HEK293 (cell line): Measurements from ENCODE around the gene PELI3.
A peak's percentile ranks its signal among the peaks of the same experiment; 100 is the strongest.

Experiments used
- CTCF ChIA-PET: fragments of 350-600 bp; formaldehyde crosslinking; extraction: SDS; loops from one replicate; lab custom pipeline; 2021; ENCODE audit warnings: antibody characterized with exemption; lab: Yijun Ruan, JAX
- POLR2A ChIA-PET: fragments of 300-600 bp; formaldehyde crosslinking; extraction: SDS; loops from one replicate; lab custom pipeline; 2020; ENCODE audit warnings: antibody characterized with exemption, inconsistent platforms; lab: Yijun Ruan, JAX
- H3K27ac ChIP-seq: fragments of 200-500 bp; sonication (Bioruptor generic); 2 replicates; pipeline ENCODE4 v1.5.1; 2014; ENCODE audit warnings: low read depth, low read length, control low read depth, inconsistent platforms; ENCODE audit errors: extremely low read depth
- H3K36me3 ChIP-seq, 2 experiments: fragments of 200-500 bp in 1 of 2; sonication (Bioruptor generic) in 1 of 2; 1 replicate in 1 of 2; 2 replicates in 1 of 2; pipeline ENCODE4 v1.5.1; 2014 to 2017; ENCODE audit warnings: inconsistent platforms in 2 of 2, low read length in 2 of 2; ENCODE audit not compliant: control insufficient read depth in 2 of 2, insufficient read depth in 1 of 2
- H3K4me1 ChIP-seq: fragments of 200-500 bp; sonication (Bioruptor generic); 2 replicates; pipeline ENCODE4 v1.5.1; 2014; ENCODE audit warnings: mild to moderate bottlenecking, low read length, inconsistent platforms; ENCODE audit not compliant: control insufficient read depth, insufficient read depth
- H3K4me3 ChIP-seq: 2 replicates; pipeline ENCODE4 v1.5.1; 2011; ENCODE audit warnings: low read depth, mild to moderate bottlenecking, control low read depth, low read length, moderate library complexity
- H3K9me3 ChIP-seq: fragments of 200-500 bp; sonication (Bioruptor generic); 2 replicates; pipeline ENCODE4 v1.5.1; 2014; ENCODE audit warnings: low read depth, low read length, inconsistent platforms; ENCODE audit not compliant: control insufficient read depth, insufficient read depth
- ELK4 ChIP-seq: IDR thresholded peaks from 2 replicates; pipeline ENCODE4 v1.6.1; 2011; ENCODE audit warnings: mild to moderate bottlenecking, low read depth, low read length, borderline replicate concordance
- KLF16 ChIP-seq: fragments of 450-650 bp; formaldehyde crosslinking; IDR thresholded peaks from 2 replicates; pipeline ENCODE4 v1.5.1; 2017; ENCODE audit warnings: missing biosample characterization, missing genetic modification characterization
- KLF7 ChIP-seq: fragments of 450-650 bp; formaldehyde crosslinking; IDR thresholded peaks from 2 replicates; pipeline ENCODE4 v1.5.1; 2016; ENCODE audit warnings: missing biosample characterization, missing genetic modification characterization, borderline replicate concordance
- KLF8 ChIP-seq: fragments of 450-650 bp; formaldehyde crosslinking; IDR thresholded peaks from 2 replicates; pipeline ENCODE4 v1.5.1; 2016; ENCODE audit warnings: missing biosample characterization, missing genetic modification characterization
- SP2 ChIP-seq: fragments of 450-650 bp; formaldehyde crosslinking; IDR thresholded peaks from 2 replicates; pipeline ENCODE4 v1.5.1; 2016; ENCODE audit warnings: missing biosample characterization, missing genetic modification characterization
- ZBTB1 ChIP-seq: fragments of 450-650 bp; formaldehyde crosslinking; IDR thresholded peaks from 2 replicates; pipeline ENCODE4 v1.5.1; 2016; ENCODE audit warnings: missing biosample characterization, missing genetic modification characterization
- ZBTB8A ChIP-seq: fragments of 450-650 bp; formaldehyde crosslinking; IDR thresholded peaks from 2 replicates; pipeline ENCODE4 v1.5.1; 2016; ENCODE audit warnings: missing biosample characterization, missing genetic modification characterization
- ZFP3 ChIP-seq: fragments of 450-650 bp; formaldehyde crosslinking; IDR thresholded peaks from 2 replicates; pipeline ENCODE4 v1.5.1; 2016; ENCODE audit warnings: low read depth, missing biosample characterization, missing genetic modification characterization
- ZIC2 ChIP-seq: fragments of 450-650 bp; formaldehyde crosslinking; IDR thresholded peaks from 2 replicates; pipeline ENCODE4 v1.5.1; 2016; ENCODE audit warnings: missing biosample characterization, missing genetic modification characterization
- ZNF132 ChIP-seq: fragments of 450-650 bp; formaldehyde crosslinking; IDR thresholded peaks from 2 replicates; pipeline ENCODE4 v1.5.1; 2017; ENCODE audit warnings: missing biosample characterization, missing genetic modification characterization, borderline replicate concordance
- ZNF202 ChIP-seq: fragments of 450-650 bp; formaldehyde crosslinking; IDR thresholded peaks from 2 replicates; pipeline ENCODE4 v1.5.1; 2016; ENCODE audit warnings: missing biosample characterization, missing genetic modification characterization, borderline replicate concordance
- ZNF221 ChIP-seq: fragments of 450-650 bp; formaldehyde crosslinking; IDR thresholded peaks from 2 replicates; pipeline ENCODE4 v1.5.1; 2017; ENCODE audit warnings: missing biosample characterization, missing genetic modification characterization, borderline replicate concordance
- ZNF239 ChIP-seq: fragments of 450-650 bp; formaldehyde crosslinking; IDR thresholded peaks from 2 replicates; pipeline ENCODE4 v1.5.1; 2016; ENCODE audit warnings: missing biosample characterization, missing genetic modification characterization
- ZNF341 ChIP-seq: fragments of 450-650 bp; formaldehyde crosslinking; IDR thresholded peaks from 2 replicates; pipeline ENCODE4; 2016; ENCODE audit warnings: low read depth, missing biosample characterization, missing genetic modification characterization
- ZNF404 ChIP-seq: fragments of 450-650 bp; formaldehyde crosslinking; IDR thresholded peaks from 2 replicates; pipeline ENCODE4 v1.5.1; 2017; ENCODE audit warnings: missing biosample characterization, missing genetic modification characterization
- ZNF473 ChIP-seq: fragments of 450-650 bp; formaldehyde crosslinking; IDR thresholded peaks from 2 replicates; pipeline ENCODE4 v1.5.1; 2017; ENCODE audit warnings: missing biosample characterization, missing genetic modification characterization
- ZNF596 ChIP-seq: fragments of 450-650 bp; IDR thresholded peaks from 2 replicates; pipeline ENCODE4 v1.5.0; 2018; ENCODE audit warnings: missing biosample characterization, mild to moderate bottlenecking, missing genetic modification characterization, moderate library complexity
- ZNF777 ChIP-seq: fragments of 450-650 bp; formaldehyde crosslinking; IDR thresholded peaks from 2 replicates; pipeline ENCODE4 v1.5.1; 2017; ENCODE audit warnings: missing biosample characterization, missing genetic modification characterization, borderline replicate concordance
- ZNF791 ChIP-seq: fragments of 450-650 bp; formaldehyde crosslinking; IDR thresholded peaks from 2 replicates; pipeline ENCODE4 v1.5.1; 2016; ENCODE audit warnings: missing biosample characterization, missing genetic modification characterization
- ZXDB ChIP-seq: fragments of 450-650 bp; formaldehyde crosslinking; IDR thresholded peaks from 2 replicates; pipeline ENCODE4 v1.5.1; 2016; ENCODE audit warnings: missing biosample characterization, missing genetic modification characterization
- TF ChIP-seq, protein P1 (sequence below): fragments of 450-650 bp; formaldehyde crosslinking; IDR thresholded peaks from 2 replicates; pipeline ENCODE4 v1.5.1; 2016; ENCODE audit warnings: missing biosample characterization, missing genetic modification characterization
- TF ChIP-seq, protein P2 (sequence below): fragments of 450-650 bp; formaldehyde crosslinking; optimal IDR thresholded peaks from 2 replicates; pipeline ENCODE3; 2016; ENCODE audit warnings: missing biosample characterization, mild to moderate bottlenecking, missing genetic modification characterization
- TF ChIP-seq, protein P3 (sequence below): fragments of 450-650 bp; formaldehyde crosslinking; IDR thresholded peaks from 2 replicates; pipeline ENCODE4 v1.5.1; 2016; ENCODE audit warnings: missing biosample characterization, missing genetic modification characterization, low read depth

PELI3 gene

GRCh38 chr11:66489636-66490035, 22.9 kb downstream of the PELI3 start:
- H3K4me3 ChIP-seq, result no peak overlapping the region
- peak; percentile 81 for TF ChIP-seq ZIC2 (tag by site-specific recombination)
- no peak for TF ChIP-seq ZNF132 (tag by site-specific recombination)
- no peak for TF ChIP-seq KLF8
- no peak for TF ChIP-seq KLF7 (tag by site-specific recombination)
- TF ChIP-seq ZBTB1 (tag by site-specific recombination), result no peak
- ChIA-PET CTCF (interaction anchor here (0.6 to 1.1 kb wide), 3 partner anchors 10 to 204 kb away, joined by 3 to 4 read pairs (median 3); partner anchors contain the start of gene DPP3), POLR2A (no interaction called here)
- no peaks in the 10 kb centered on the region for H3K4me1 ChIP-seq
- H3K36me3 ChIP-seq, result peaks cover 0 to 65% of the 10 kb centered on the region in 2 experiments; a peak in 2 of 3 replicates
- H3K9me3 ChIP-seq, result no peaks in the 10 kb centered on the region
- no peak overlapping the region for H3K27ac ChIP-seq

DNA sequence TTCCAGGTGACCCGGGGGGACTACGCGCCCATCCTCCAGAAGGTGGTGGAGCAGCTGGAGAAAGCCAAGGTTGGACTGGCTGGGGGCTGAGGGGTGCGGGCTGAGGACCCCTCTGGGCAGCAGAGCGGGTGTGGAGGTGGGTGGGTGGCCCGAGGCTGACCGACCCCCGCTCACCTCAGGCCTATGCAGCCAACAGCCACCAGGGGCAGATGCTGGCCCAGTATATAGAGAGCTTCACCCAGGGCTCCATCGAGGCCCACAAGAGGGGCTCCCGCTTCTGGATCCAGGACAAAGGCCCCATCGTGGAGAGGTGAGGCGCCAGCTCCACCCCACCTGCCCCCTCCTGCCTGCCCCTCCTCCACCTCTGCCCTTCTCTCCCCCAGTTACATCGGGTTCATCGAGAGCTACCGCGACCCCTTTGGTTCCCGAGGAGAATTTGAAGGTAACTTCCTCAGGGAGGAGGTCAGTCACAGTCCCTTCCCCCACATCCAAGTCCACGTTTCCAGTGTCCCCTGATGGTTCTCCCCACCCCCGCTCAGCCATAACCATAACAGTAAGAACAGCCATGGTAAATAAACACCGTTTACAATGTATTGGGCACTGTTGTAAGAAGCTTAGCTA, 24.7 kb downstream of the PELI3 start:
- Histone ChIP-seq H3K4me3 (no peak overlapping the region), H3K36me3 (peaks cover 0 to 69% of the 10 kb centered on the region in 2 experiments; a peak in 2 of 3 replicates), H3K4me1 (no peaks in the 10 kb centered on the region), H3K9me3 (no peaks in the 10 kb centered on the region), H3K27ac (no peak overlapping the region)
- ChIA-PET CTCF (interaction anchor here (0.6 to 0.9 kb wide), 5 partner anchors 10 to 186 kb away, joined by 3 to 6 read pairs (median 3); partner anchors contain the start of gene RBM4B), POLR2A (interaction anchor here (0.6 to 2.3 kb wide), 5 partner anchors 17 to 1544 kb away, joined by 3 to 8 read pairs (median 5); partner anchors contain the start of genes ACTN3, PELI3 and ZDHHC24)
- TF ChIP-seq KLF8 (no peak), ELK4 (no peak), ZNF777 (no peak)
- TF ChIP-seq, protein P1, sequence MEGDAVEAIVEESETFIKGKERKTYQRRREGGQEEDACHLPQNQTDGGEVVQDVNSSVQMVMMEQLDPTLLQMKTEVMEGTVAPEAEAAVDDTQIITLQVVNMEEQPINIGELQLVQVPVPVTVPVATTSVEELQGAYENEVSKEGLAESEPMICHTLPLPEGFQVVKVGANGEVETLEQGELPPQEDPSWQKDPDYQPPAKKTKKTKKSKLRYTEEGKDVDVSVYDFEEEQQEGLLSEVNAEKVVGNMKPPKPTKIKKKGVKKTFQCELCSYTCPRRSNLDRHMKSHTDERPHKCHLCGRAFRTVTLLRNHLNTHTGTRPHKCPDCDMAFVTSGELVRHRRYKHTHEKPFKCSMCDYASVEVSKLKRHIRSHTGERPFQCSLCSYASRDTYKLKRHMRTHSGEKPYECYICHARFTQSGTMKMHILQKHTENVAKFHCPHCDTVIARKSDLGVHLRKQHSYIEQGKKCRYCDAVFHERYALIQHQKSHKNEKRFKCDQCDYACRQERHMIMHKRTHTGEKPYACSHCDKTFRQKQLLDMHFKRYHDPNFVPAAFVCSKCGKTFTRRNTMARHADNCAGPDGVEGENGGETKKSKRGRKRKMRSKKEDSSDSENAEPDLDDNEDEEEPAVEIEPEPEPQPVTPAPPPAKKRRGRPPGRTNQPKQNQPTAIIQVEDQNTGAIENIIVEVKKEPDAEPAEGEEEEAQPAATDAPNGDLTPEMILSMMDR (tag by site-specific recombination), result 0 out of 2 replicates have a peak, but pooled peaks have one; percentile 22

GRCh38 chr11:66492161-66492865, 25.6 kb downstream of the PELI3 start:
- CTCF ChIA-PET, result interaction anchor here (0.6 to 0.8 kb wide), 3 partner anchors 9 to 57 kb away, joined by 3 to 4 read pairs (median 3); no protein-coding TSS in a partner anchor
- Histone ChIP-seq H3K9me3 (no peaks in the 10 kb centered on the region), H3K4me3 (no peak overlapping the region), H3K27ac (no peak overlapping the region), H3K4me1 (no peaks in the 10 kb centered on the region), H3K36me3 (peaks cover 0 to 68% of the 10 kb centered on the region in 2 experiments; a peak in 2 of 3 replicates)
- POLR2A ChIA-PET, result interaction anchor here (0.6 to 2.3 kb wide), 3 partner anchors 54 to 1543 kb away, joined by 3 to 8 read pairs (median 5); partner anchors contain the start of genes ACTN3 and ZDHHC24
- TF ChIP-seq ZNF473 (tag by site-specific recombination) (no peak), ZNF221 (no peak), ZNF777 (no peak), ZBTB8A (tag by site-specific recombination) (no peak), ZNF341 (tag by site-specific recombination) (no peak), ZNF202 (tag by site-specific recombination) (no peak), ZNF596 (tag by site-specific recombination) (no peak), KLF16 (tag by site-specific recombination) (no peak), ZNF404 (tag by site-specific recombination) (no peak), ZFP3 (no peak), ZXDB (tag by site-specific recombination) (no peak), ZNF239 (tag by site-specific recombination) (no peak), SP2 (no peak), ZNF791 (tag by site-specific recombination) (no peak)
- TF ChIP-seq, protein P2, sequence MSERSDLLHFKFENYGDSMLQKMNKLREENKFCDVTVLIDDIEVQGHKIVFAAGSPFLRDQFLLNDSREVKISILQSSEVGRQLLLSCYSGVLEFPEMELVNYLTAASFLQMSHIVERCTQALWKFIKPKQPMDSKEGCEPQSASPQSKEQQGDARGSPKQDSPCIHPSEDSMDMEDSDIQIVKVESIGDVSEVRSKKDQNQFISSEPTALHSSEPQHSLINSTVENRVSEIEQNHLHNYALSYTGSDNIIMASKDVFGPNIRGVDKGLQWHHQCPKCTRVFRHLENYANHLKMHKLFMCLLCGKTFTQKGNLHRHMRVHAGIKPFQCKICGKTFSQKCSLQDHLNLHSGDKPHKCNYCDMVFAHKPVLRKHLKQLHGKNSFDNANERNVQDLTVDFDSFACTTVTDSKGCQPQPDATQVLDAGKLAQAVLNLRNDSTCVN (tag by site-specific recombination), result no peak
- TF ChIP-seq, protein P3, sequence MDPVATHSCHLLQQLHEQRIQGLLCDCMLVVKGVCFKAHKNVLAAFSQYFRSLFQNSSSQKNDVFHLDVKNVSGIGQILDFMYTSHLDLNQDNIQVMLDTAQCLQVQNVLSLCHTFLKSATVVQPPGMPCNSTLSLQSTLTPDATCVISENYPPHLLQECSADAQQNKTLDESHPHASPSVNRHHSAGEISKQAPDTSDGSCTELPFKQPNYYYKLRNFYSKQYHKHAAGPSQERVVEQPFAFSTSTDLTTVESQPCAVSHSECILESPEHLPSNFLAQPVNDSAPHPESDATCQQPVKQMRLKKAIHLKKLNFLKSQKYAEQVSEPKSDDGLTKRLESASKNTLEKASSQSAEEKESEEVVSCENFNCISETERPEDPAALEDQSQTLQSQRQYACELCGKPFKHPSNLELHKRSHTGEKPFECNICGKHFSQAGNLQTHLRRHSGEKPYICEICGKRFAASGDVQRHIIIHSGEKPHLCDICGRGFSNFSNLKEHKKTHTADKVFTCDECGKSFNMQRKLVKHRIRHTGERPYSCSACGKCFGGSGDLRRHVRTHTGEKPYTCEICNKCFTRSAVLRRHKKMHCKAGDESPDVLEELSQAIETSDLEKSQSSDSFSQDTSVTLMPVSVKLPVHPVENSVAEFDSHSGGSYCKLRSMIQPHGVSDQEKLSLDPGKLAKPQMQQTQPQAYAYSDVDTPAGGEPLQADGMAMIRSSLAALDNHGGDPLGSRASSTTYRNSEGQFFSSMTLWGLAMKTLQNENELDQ (tag by site-specific recombination), result no peak
